ENCODE data around the gene MOB2. TPM values are rescaled to one million over a fixed set of nuclear protein-coding genes. Genes with fewer than 3 reads are reported as not detected.

MOB2 gene
- total RNA-seq, 1 donor = 16.8 TPM

GRCh38 chr11:1531449-1532013, 45.0 kb upstream of the MOB2 start:
- TF ChIP-seq, protein P1, sequence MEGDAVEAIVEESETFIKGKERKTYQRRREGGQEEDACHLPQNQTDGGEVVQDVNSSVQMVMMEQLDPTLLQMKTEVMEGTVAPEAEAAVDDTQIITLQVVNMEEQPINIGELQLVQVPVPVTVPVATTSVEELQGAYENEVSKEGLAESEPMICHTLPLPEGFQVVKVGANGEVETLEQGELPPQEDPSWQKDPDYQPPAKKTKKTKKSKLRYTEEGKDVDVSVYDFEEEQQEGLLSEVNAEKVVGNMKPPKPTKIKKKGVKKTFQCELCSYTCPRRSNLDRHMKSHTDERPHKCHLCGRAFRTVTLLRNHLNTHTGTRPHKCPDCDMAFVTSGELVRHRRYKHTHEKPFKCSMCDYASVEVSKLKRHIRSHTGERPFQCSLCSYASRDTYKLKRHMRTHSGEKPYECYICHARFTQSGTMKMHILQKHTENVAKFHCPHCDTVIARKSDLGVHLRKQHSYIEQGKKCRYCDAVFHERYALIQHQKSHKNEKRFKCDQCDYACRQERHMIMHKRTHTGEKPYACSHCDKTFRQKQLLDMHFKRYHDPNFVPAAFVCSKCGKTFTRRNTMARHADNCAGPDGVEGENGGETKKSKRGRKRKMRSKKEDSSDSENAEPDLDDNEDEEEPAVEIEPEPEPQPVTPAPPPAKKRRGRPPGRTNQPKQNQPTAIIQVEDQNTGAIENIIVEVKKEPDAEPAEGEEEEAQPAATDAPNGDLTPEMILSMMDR (IDR thresholded peaks at IDR 0.05; ENCODE audit: insufficient read depth, low read depth, low read length) = no peak
- no peak for DNase-seq (ENCODE audit: low read depth)
- H3K4me3 ChIP-seq (ENCODE audit: low read depth, low read length) = no peak overlapping the region

GRCh38 chr11:1530686-1531448, 44.3 kb upstream of the MOB2 start:
- H3K4me3 ChIP-seq (ENCODE audit: low read depth, low read length) = no peak overlapping the region
- no peak for DNase-seq (ENCODE audit: low read depth)
- TF ChIP-seq, protein P1 (IDR thresholded peaks at IDR 0.05; ENCODE audit: insufficient read depth, low read depth, low read length) = no peak

DNA sequence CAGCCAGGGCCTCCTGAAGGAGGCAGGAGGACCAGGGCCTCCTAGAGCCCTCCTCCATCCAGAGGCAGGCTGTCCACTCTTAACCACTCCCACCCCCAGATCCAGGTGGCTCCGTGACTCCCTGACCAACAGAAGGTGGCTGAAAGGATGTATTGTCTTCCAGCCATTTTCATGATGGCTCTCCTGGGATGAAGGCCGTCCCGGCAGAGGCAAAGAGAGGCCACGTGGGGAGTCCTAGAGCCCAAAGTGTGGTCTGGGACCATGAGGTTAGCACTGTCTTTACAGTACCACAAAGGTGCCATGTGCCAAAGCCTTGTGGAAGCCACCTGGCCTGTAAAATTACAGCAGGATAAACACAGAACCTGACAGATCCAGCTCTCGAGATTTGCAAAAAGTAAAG, 43.2 kb upstream of the MOB2 start:
- H3K4me3 ChIP-seq (ENCODE audit: low read depth, low read length) = no peak overlapping the region
- no peak for DNase-seq (ENCODE audit: low read depth)
- TF ChIP-seq, protein P1 (IDR thresholded peaks at IDR 0.05; ENCODE audit: insufficient read depth, low read depth, low read length) = no peak

GRCh38 chr11:1529286-1529685, 42.7 kb upstream of the MOB2 start:
- no peak for DNase-seq (ENCODE audit: low read depth)
- TF ChIP-seq, protein P1 (IDR thresholded peaks at IDR 0.05; ENCODE audit: insufficient read depth, low read depth, low read length) = no peak
- H3K4me3 ChIP-seq (ENCODE audit: low read depth, low read length) = no peak overlapping the region

DNA sequence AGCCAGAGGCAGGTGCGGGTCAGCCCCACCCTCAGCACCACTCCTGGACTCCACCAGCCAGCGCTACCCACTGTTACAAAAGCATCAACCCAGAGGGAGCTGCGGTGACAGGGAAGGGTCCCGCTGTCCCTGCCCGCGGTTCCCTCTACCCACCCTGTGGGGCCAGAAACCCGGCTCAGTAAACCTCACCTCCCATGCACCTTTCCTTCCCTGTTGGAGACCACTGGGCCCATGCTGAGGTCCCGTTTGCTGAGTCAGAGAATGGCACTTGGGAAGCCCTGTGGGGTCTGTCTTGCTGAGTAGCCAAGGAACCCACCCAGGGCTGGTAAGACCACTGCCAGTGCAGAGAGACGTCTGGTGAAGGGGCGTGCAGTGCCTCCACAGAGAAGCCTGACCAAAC, 42.1 kb upstream of the MOB2 start:
- TF ChIP-seq, protein P1 (IDR thresholded peaks at IDR 0.05; ENCODE audit: insufficient read depth, low read depth, low read length) = no peak
- no peak overlapping the region for H3K4me3 ChIP-seq (ENCODE audit: low read depth, low read length)
- no peak for DNase-seq (ENCODE audit: low read depth)

DNA sequence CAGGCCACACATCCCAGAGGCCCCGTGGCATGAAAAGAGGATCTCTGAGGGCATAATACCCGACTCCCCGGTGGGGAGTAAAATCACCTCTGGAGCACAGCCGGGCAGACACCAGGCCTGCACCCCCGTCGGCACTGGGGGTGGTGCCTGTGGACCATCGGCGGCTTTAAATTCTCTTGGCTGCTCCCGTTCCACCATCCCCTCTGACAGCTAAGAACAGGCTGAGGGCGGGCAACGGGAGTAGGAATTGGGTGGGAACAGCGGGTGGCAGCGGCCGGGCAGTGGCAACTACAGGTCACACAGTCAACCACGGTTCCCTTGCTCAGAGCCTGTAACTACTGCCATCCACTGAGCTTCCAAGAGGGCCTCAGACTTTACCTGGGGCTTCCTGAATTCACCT, 40.2 kb upstream of the MOB2 start:
- TF ChIP-seq, protein P1 (IDR thresholded peaks at IDR 0.05; ENCODE audit: insufficient read depth, low read depth, low read length) = no peak
- no peak overlapping the region for H3K4me3 ChIP-seq (ENCODE audit: low read depth, low read length)
- no peak for DNase-seq (ENCODE audit: low read depth)
